Kidney (tissue), 22 donors: ENCODE results near the gene UNC119. TPM values are rescaled to one million over a fixed set of nuclear protein-coding genes. Genes with fewer than 3 reads are reported as not detected.

ENCODE experiments used
- DNase-seq, 5 donors: peaks; one replicate each; pipeline ENCODE4 v3.0.0-alpha.2; 2013 to 2020
- FAIRE-seq: peaks from 2 replicates; lab custom pipeline; 2012; peaks lifted over from hg19 to GRCh38; lab: Jason Lieb, UNC
- H3K27ac ChIP-seq, 2 donors: one replicate each; pipeline ENCODE4 v1.7.0; 2013; ENCODE audit warnings: low read depth in 2 of 2, low read length in 2 of 2, inconsistent platforms in 1 of 2
- H3K27me3 ChIP-seq: one replicate; pipeline ENCODE4 v1.7.1; 2013; ENCODE audit warnings: low read length, inconsistent platforms; ENCODE audit not compliant: control insufficient read depth, insufficient read depth
- H3K36me3 ChIP-seq, 3 donors: one replicate each; pipeline versions ENCODE4 v1.7.0 to v1.7.1; 2013; ENCODE audit warnings: low read length in 3 of 3, control low read depth in 1 of 3, inconsistent platforms in 1 of 3; ENCODE audit not compliant: insufficient read depth in 3 of 3, control insufficient read depth in 2 of 3
- H3K4me1 ChIP-seq, 3 donors: one replicate each; pipeline versions ENCODE4 v1.7.0 to v1.7.1; 2013; ENCODE audit warnings: low read length in 3 of 3, inconsistent platforms in 1 of 3, low read depth in 1 of 3; ENCODE audit not compliant: control insufficient read depth in 2 of 3, insufficient read depth in 2 of 3
- H3K4me3 ChIP-seq, 3 donors: one replicate each; pipeline versions ENCODE4 v1.7.0 to v1.8.1; 2013; ENCODE audit warnings: low read length in 3 of 3, control low read depth in 1 of 3, inconsistent platforms in 1 of 3
- H3K9ac ChIP-seq, 3 donors: one replicate each; pipeline versions ENCODE4 v1.7.0 to v1.7.1; 2013; ENCODE audit warnings: low read length in 3 of 3, control low read depth in 1 of 3, inconsistent platforms in 1 of 3
- H3K9me3 ChIP-seq, 3 donors: one replicate each; pipeline versions ENCODE4 v1.7.0 to v1.7.1; 2013; ENCODE audit warnings: low read length in 3 of 3, control low read depth in 1 of 3, inconsistent platforms in 1 of 3; ENCODE audit not compliant: control insufficient read depth in 2 of 3, insufficient read depth in 1 of 3
- CTCF ChIP-seq: IDR thresholded peaks from 3 replicates; pipeline ENCODE4 v1.5.1; 2012; ENCODE audit warnings: mild to moderate bottlenecking, moderate library complexity, borderline replicate concordance; ENCODE audit not compliant: insufficient read depth; ENCODE audit errors: extremely low read depth
- intact Hi-C: fragments of 100-400 bp; cut with DNase I; formaldehyde crosslinking; loops from one replicate; pipeline ENCODE4 v1.11.1; 2022
- long read RNA-seq, 10 donors: library from polyadenylated mRNA in 1 of 10; unstranded in 1 of 10; transcript quantifications; one replicate each; pipeline ENCODE4 v2.0.0 and lab custom pipeline, GENCODE V29; 2021 to 2026
- polyA plus RNA-seq: library from polyadenylated mRNA; stranded (reverse); fragments of 350-450 nt; fragmentation: Illumina TruSeq; extraction: RNeasy Lipid Tissue Mini Kit (QIAGEN cat#74804); gene quantifications from one replicate; pipeline ENCODE4 v1.2.3, GENCODE V29; 2014; ENCODE audit warnings: low read depth, low replicate concordance; ENCODE audit not compliant: insufficient read depth
- total RNA-seq: library from RNA; stranded (reverse); fragmentation: NEBNext Ultra II Directional; extraction: Animal tissue kit (Norgen Biotek cat#: 25700); gene quantifications from one replicate; pipeline ENCODE4 v1.2.1, GENCODE V29; 2021
- donor health status: control.
- donor health status: control.
- donor health status: control.
- donor health status: control.
- donor health status: control.
- donor health status: DM: yes; HTN: yes; CAD: no.
- donor health status: Normal renal cell carcinoma (clear cell type).

UNC119 gene
- total RNA-seq = 19.0 TPM
- 60.7 TPM for polyA plus RNA-seq
- long read RNA-seq, donor 1, transcript UNC119-202 (5 exons, 1,424 nt) = major isoform, 15 of 22 reads
- long read RNA-seq, donor 1, partial matches to known transcripts = 0 of 22 reads
- long read RNA-seq, donor 1, other reads (novel, unspliced or antisense) = 0 of 22 reads
- long read RNA-seq, donor 2, transcript UNC119-202 (5 exons, 1,424 nt) = major isoform, 15 of 20 reads
- long read RNA-seq, donor 2, partial matches to known transcripts = 0 of 20 reads
- long read RNA-seq, donor 2, other reads (novel, unspliced or antisense) = 0 of 20 reads
- long read RNA-seq, donor 3, full-length matches to known transcripts = 25 of 25 reads
- long read RNA-seq, donor 3, partial matches to known transcripts = 0 of 25 reads
- long read RNA-seq, donor 3, other reads (novel, unspliced or antisense) = 0 of 25 reads
- long read RNA-seq, donor 4, full-length matches to known transcripts = 28 of 28 reads
- long read RNA-seq, donor 4, partial matches to known transcripts = 0 of 28 reads
- long read RNA-seq, donor 4, other reads (novel, unspliced or antisense) = 0 of 28 reads
- long read RNA-seq, donor 5 = 0 reads
- long read RNA-seq, donor 6, transcript UNC119-202 (5 exons, 1,424 nt) = major isoform, 21 of 38 reads
- long read RNA-seq, donor 6, transcript UNC119-201 (4 exons, 1,653 nt) = minor isoform, 6 of 38 reads
- long read RNA-seq, donor 6, partial matches to known transcripts = 11 of 38 reads
- long read RNA-seq, donor 6, other reads (novel, unspliced or antisense) = 0 of 38 reads
- long read RNA-seq, donor 7, transcript UNC119-202 (5 exons, 1,424 nt) = major isoform, 14 of 21 reads
- long read RNA-seq, donor 7, partial matches to known transcripts = 1 of 21 reads
- long read RNA-seq, donor 7, other reads (novel, unspliced or antisense) = 1 of 21 reads
- long read RNA-seq, donor 8, full-length matches to known transcripts = 35 of 35 reads
- long read RNA-seq, donor 8, partial matches to known transcripts = 0 of 35 reads
- long read RNA-seq, donor 8, other reads (novel, unspliced or antisense) = 0 of 35 reads
- long read RNA-seq, donor 9, transcript UNC119-202 (5 exons, 1,424 nt) = major isoform, 12 of 12 reads
- long read RNA-seq, donor 9, partial matches to known transcripts = 0 of 12 reads
- long read RNA-seq, donor 9, other reads (novel, unspliced or antisense) = 0 of 12 reads
- long read RNA-seq, donor 10, full-length matches to known transcripts = 31 of 31 reads
- long read RNA-seq, donor 10, partial matches to known transcripts = 0 of 31 reads
- long read RNA-seq, donor 10, other reads (novel, unspliced or antisense) = 0 of 31 reads

GRCh38 chr17:28552176-28552999, at the start of gene UNC119:
UNC119 (minus strand) TSS chr17:28552624; CDS start chr17:28552557, 67 bp downstream.
- TF ChIP-seq CTCF = no peak
- H3K9ac ChIP-seq = peak within 1 kb of the TSS; percentile 37 to 66 (median 43)
- intact Hi-C loops = no loop called here

GRCh38 chr17:28599311-28600184, 47.1 kb upstream of the UNC119 start:
- Histone ChIP-seq H3K27ac (peak overlapping the region; percentile 91 to 96), H3K27me3 (no peaks in the 10 kb centered on the region), H3K36me3 (no peaks in the 10 kb centered on the region), H3K4me3 (peak overlapping the region; percentile 78 to 90 (median 81)), H3K4me1 (peaks cover 0 to 12% (median 10%) of the 10 kb centered on the region in 3 donors), H3K9ac (peak overlapping the region; percentile 81 to 94 (median 86)), H3K9me3 (no peaks in the 10 kb centered on the region)
- TF ChIP-seq CTCF = no peak
- intact Hi-C loops = no loop called here
- FAIRE-seq (no peak), DNase-seq (peak in 2 of 5 donors; percentile 49 to 69)

More at GRCh38 chr17:28552176-28552999, at the start of gene UNC119:
- no peaks in the 10 kb centered on the region for H3K27me3 ChIP-seq
- H3K27ac ChIP-seq = no peak within 1 kb of the TSS
- H3K4me1 ChIP-seq = peaks cover 2 to 12% (median 8%) of the 10 kb centered on the region in 3 donors
- peak; percentile 86 to 95 (median 91) for DNase-seq
- H3K9me3 ChIP-seq = no peaks in the 10 kb centered on the region
- H3K4me3 ChIP-seq = peak within 1 kb of the TSS; percentile 13 to 69 (median 65)
- peaks cover 7 to 33% (median 30%) of the 10 kb centered on the region in 3 donors for H3K36me3 ChIP-seq
- FAIRE-seq = no peak
